AG10803 (cell line): Measurements from ENCODE around the gene CAMK2A.
A peak's percentile ranks its signal among the peaks of the same experiment; 100 is the strongest.

Experiments
- DNase-seq: peaks from one replicate; pipeline ENCODE4 v3.0.0; 2010; ENCODE audit warnings: low read depth
- H3K4me3 ChIP-seq: 2 replicates; pipeline ENCODE4 v1.5.1; 2011; ENCODE audit warnings: mild to moderate bottlenecking, low read length, control low read depth
- TF ChIP-seq, protein P1 (sequence below): conservative IDR thresholded peaks from 2 replicates; pipeline ENCODE4 v1.5.1; 2011; ENCODE audit warnings: mild to moderate bottlenecking, low read length, control low read depth, inconsistent platforms

Gene CAMK2A

DNA sequence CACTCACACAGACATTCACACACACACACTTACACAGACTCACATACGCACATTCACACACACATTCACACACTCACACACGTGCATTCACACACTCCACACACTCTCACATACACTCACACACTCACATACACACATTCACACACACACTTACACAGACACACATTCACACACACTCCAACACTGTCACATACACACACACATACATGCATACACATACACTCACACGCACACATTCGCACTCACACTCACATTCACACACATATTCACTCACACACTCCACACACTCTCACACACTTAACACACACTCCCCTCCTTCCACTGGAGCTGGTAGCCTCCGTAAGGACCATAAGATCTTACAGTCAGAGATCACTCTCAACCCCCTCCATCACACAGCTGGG is 26.2 kb downstream of the CAMK2A start:
- TF ChIP-seq, protein P1, sequence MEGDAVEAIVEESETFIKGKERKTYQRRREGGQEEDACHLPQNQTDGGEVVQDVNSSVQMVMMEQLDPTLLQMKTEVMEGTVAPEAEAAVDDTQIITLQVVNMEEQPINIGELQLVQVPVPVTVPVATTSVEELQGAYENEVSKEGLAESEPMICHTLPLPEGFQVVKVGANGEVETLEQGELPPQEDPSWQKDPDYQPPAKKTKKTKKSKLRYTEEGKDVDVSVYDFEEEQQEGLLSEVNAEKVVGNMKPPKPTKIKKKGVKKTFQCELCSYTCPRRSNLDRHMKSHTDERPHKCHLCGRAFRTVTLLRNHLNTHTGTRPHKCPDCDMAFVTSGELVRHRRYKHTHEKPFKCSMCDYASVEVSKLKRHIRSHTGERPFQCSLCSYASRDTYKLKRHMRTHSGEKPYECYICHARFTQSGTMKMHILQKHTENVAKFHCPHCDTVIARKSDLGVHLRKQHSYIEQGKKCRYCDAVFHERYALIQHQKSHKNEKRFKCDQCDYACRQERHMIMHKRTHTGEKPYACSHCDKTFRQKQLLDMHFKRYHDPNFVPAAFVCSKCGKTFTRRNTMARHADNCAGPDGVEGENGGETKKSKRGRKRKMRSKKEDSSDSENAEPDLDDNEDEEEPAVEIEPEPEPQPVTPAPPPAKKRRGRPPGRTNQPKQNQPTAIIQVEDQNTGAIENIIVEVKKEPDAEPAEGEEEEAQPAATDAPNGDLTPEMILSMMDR = no peak
- H3K4me3 ChIP-seq = peak overlapping the region; percentile 3; the same call in 1 of the 2 replicates

DNA sequence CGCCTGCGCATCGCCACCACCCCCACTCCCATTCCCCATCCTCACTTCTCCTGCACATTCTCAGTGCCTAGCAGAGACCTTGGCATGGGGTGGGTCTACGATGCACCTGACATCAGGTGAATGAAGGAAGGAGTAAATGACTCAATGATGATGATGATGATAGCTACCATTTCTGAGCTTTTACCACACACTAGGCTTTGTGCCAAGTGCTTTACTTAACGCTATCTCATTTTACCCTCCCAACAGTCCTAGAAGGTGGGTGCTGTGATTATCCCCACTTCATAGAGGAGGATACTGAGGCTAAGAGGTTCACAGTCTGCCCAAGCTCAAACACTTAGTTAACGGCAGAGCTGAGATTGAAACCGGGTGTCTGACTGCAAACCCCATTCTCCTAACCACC is 27.1 kb downstream of the CAMK2A start:
- no peak for DNase-seq
- TF ChIP-seq, protein P1 = no peak
- no peak overlapping the region for H3K4me3 ChIP-seq

More for the DNA sequence above, 26.2 kb downstream of the CAMK2A start:
- no peak for DNase-seq

DNA sequence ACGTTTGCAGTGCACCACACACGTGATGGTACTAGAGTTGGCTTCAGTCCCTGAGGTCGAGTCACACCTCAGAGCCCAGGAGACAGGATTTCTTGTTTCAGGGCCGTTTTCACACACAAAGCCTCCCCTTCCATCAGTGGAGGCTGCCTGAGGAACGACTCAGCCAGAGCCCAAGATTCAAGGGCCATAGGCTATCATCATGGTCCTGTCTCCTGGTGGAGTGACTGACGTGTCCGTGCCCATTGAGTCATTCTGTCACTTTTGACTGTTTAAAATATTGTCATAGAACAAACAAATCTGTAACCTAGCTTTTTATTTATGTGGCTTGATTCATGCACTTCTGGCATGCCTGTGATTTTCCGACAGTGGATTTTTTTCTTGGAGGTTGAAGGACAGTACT is 28.3 kb downstream of the CAMK2A start:
- H3K4me3 ChIP-seq = no peak overlapping the region
- no peak for DNase-seq
- TF ChIP-seq, protein P1 = no peak

DNA sequence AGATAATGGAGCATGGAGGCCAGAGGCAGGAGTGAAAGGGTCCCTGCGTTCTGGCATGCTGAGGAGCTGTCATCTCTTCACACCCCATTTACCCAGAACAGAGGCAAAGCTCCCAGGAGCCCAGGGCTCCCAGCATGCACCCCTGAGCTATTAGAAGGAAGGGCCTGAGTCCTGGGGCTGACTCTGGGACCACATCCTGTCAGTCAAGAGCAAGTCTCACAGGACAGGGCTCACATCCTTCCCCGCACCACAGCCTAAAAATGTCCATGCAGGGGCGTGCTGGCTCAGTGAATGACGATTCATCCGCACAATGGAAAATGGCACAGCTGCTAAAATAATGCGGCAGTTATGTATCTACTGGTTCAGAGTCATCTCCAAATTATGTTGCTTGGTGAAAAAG is 31.4 kb downstream of the CAMK2A start:
- DNase-seq = no peak
- no peak overlapping the region for H3K4me3 ChIP-seq
- TF ChIP-seq, protein P1 = no peak

DNA sequence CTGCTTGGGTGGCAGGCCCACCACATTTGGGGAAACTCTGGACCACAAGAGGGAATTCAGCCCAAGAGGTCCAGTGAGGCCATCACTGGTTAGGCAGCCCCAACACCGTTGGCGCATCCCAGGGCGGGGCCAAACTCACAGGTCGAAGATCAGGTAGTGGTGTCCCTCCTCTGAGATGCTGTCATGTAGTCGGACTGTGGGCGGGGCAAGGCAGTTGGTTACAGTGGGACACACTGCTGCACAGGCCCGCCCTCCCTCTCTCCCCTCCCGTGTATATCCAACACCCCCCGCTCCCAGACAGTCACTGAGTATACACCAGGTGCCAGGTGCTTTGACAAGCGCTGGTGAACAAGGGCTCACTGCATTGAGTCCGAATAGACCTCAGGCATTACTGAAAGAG is 32.1 kb downstream of the CAMK2A start:
- TF ChIP-seq, protein P1 = no peak
- DNase-seq = no peak
- H3K4me3 ChIP-seq = no peak overlapping the region

DNA sequence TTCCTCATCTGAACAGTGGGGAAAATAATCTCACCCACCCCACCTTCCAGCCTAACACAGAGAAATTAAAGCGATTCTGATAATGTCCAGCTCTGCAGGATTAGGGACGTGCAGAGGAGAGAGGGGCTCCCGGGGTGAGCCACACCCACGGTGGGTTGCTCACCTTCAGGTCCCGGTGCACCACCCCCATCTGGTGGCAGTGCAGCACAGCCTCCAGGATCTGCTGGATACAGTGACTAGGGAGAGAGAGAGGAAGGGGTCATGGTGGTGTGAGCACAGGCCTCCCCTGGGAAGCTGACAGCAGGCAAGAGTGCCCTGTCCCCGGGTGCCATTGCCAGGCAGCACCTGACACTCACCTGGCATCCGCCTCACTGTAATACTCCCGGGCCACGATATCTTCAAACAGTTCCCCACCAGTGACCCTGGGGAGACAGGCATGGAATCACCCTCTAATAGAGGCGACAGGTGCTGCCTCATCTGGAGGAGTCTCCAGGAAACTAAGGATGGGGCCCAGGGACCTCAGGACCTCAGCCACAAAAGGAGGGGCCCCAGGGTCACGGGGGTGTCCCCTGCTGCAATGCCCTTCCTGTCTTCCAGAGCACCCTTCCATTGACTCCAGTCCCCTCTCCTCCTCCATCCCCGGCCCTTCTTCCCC is 33.0 kb downstream of the CAMK2A start:
- H3K4me3 ChIP-seq = no peak overlapping the region
- TF ChIP-seq, protein P1 = no peak
- no peak for DNase-seq

DNA sequence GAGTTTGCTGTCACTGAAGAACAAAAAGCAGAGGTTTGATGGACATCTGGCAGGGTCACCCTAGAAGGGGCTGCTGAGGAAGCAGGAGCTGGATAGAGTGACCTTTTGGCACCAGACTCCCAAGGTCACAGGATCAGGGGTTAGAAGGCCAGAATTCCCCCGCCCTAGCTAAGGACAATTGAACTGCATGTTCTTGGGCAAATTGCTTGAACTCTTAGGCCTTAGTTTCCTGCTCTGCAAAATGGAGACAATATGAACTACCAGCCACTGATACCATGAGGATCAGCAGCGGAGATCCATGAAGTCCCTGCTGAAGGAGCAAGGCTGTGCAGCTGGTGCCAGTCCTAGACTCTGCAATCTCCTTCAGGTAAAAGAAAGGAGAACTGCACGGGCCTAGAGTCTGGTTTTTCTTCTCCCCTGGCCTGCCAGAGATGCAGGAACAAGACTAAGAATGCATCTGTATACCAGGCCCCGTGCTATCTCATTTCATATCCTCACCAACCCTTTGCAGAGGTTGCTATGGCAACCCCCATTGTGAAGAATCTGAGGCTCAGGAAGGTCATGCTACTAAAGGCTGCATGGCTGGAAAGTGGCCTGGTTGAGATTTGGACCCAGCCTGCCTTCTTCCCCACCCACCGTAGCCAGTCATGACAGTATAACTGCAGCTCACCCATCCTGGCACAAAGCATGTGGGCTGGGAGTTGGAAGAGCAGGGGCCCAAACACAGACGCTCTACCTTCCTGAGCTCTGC is 33.7 kb downstream of the CAMK2A start:
- H3K4me3 ChIP-seq = no peak overlapping the region
- TF ChIP-seq, protein P1 = no peak
- DNase-seq = no peak
